Left ventricle myocardium inferior (tissue), 1 donor: ENCODE data around the gene NDOR1. TPM values are rescaled to one million over a fixed set of nuclear protein-coding genes. Genes with fewer than 3 reads are reported as not detected.

Experiments used
- DNase-seq: peaks from one replicate; pipeline ENCODE4 v3.0.0-alpha.2; 2020
- H3K27ac ChIP-seq: fragments of 200-600 bp; replicated peaks from 2 replicates; pipeline ENCODE4 v1.8.0; 2021
- H3K27me3 ChIP-seq: fragments of 200-600 bp; 2 replicates; pipeline ENCODE4 v1.8.0; 2021; ENCODE audit warnings: low read depth
- H3K36me3 ChIP-seq: fragments of 200-600 bp; 2 replicates; pipeline ENCODE4 v1.8.0; 2021
- H3K4me1 ChIP-seq: fragments of 200-600 bp; 2 replicates; pipeline ENCODE4 v1.8.0; 2021
- H3K4me3 ChIP-seq: fragments of 200-600 bp; 2 replicates; pipeline ENCODE4 v1.8.0; 2021; ENCODE audit warnings: mild to moderate bottlenecking, moderate library complexity
- H3K9me3 ChIP-seq: fragments of 200-600 bp; replicated peaks from 2 replicates; pipeline ENCODE4 v1.8.0; 2021
- intact Hi-C: fragments of 100-400 bp; cut with micrococcal nuclease; formaldehyde crosslinking; loops from one replicate; pipeline ENCODE4 v1.11.0; 2022
- total RNA-seq: library from RNA; stranded (reverse); fragmentation: NEBNext Ultra II Directional; extraction: Animal tissue kit (Norgen Biotek cat#: 25700); gene quantifications from one replicate; pipeline ENCODE4 v1.2.1, GENCODE V29; 2021
- TF ChIP-seq, protein P1 (sequence below): fragments of 200-600 bp; IDR thresholded peaks from 2 replicates; pipeline ENCODE4 v1.8.0; 2021; ENCODE audit warnings: antibody characterized with exemption, mild to moderate bottlenecking, borderline replicate concordance
- donor health status: DM: no; HTN: yes; CAD: no; lungs with severe emphysema.

NDOR1 gene
- total RNA-seq, 1 donor from 2014 or later, result 6.5 TPM

DNA sequence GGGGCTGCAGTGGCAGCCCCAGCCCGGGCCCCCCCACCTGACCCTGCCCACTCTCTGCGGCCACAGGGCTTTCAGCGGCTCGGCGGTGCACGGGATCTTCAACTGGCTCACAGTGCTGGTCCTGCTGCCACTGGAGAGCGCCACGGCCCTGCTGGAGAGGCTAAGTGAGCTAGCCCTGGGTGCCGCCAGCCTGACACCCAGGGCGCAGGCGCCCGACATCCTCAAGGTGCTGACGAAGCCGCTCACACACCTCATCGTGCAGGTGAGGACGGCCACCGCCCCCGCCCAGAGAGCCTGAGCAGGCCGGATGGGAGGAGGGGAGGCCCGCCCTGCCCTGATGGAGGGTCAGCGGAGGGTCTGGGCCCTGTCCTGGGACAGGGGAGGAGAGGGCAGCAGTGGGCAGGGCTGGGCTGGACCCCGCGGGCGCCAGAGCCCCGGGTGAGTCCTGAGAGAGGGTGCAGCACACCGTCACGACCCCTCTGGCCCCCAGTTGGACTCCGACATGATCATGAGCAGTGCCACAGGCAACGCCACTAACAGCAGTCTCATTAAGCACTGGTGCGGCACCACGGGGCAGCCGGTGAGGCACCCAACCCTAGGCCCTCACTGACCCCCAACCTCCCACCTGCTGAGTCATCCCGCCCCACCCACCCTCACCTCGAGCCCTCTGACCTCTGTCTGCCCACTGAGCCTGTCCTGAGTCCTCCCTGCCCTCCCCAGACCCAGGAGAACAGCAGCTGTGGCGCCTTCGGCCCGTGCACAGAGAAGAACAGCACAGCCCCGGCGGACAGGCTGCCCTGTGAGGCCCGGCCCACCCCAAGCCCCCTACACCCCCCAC lies 27.9 kb downstream of the NDOR1 start:
- Histone ChIP-seq H3K27me3 (peaks cover 75% of the 10 kb centered on the region), H3K36me3 (no peaks in the 10 kb centered on the region), H3K9me3 (no peaks in the 10 kb centered on the region), H3K4me1 (peaks cover 31% of the 10 kb centered on the region), H3K27ac (no peak overlapping the region), H3K4me3 (no peak overlapping the region)
- no peak for DNase-seq
- TF ChIP-seq, protein P1, sequence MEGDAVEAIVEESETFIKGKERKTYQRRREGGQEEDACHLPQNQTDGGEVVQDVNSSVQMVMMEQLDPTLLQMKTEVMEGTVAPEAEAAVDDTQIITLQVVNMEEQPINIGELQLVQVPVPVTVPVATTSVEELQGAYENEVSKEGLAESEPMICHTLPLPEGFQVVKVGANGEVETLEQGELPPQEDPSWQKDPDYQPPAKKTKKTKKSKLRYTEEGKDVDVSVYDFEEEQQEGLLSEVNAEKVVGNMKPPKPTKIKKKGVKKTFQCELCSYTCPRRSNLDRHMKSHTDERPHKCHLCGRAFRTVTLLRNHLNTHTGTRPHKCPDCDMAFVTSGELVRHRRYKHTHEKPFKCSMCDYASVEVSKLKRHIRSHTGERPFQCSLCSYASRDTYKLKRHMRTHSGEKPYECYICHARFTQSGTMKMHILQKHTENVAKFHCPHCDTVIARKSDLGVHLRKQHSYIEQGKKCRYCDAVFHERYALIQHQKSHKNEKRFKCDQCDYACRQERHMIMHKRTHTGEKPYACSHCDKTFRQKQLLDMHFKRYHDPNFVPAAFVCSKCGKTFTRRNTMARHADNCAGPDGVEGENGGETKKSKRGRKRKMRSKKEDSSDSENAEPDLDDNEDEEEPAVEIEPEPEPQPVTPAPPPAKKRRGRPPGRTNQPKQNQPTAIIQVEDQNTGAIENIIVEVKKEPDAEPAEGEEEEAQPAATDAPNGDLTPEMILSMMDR, result no peak
- intact Hi-C loops, result no loop called here

DNA sequence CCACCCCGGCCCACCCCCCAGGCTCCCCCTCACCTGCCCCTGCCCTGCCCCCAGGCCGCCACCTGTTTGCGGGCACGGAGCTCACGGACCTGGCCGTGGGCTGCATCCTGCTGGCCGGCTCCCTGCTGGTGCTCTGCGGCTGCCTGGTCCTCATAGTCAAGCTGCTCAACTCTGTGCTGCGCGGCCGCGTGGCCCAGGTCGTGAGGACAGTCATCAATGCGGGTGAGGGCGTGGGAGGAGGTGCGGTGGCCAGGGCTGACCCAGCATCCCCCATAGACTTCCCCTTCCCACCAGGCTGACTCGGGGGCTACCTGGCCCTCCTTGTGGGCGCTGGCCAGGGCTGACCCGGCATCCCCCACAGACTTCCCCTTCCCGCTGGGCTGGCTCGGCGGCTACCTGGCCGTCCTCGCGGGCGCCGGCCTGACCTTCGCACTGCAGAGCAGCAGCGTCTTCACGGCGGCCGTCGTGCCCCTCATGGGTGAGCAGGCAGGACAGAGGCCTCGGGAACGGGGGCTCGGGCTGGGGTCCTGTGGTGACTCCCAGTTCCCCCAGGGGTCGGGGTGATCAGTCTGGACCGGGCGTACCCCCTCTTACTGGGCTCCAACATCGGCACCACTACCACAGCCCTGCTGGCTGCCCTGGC lies 28.7 kb downstream of the NDOR1 start:
- Histone ChIP-seq H3K4me1 (peaks cover 39% of the 10 kb centered on the region), H3K27me3 (peaks cover 66% of the 10 kb centered on the region), H3K4me3 (no peak overlapping the region), H3K9me3 (no peaks in the 10 kb centered on the region), H3K27ac (no peak overlapping the region), H3K36me3 (no peaks in the 10 kb centered on the region)
- no peak for DNase-seq
- intact Hi-C loops, result no loop called here
- TF ChIP-seq, protein P1, result no peak

DNA sequence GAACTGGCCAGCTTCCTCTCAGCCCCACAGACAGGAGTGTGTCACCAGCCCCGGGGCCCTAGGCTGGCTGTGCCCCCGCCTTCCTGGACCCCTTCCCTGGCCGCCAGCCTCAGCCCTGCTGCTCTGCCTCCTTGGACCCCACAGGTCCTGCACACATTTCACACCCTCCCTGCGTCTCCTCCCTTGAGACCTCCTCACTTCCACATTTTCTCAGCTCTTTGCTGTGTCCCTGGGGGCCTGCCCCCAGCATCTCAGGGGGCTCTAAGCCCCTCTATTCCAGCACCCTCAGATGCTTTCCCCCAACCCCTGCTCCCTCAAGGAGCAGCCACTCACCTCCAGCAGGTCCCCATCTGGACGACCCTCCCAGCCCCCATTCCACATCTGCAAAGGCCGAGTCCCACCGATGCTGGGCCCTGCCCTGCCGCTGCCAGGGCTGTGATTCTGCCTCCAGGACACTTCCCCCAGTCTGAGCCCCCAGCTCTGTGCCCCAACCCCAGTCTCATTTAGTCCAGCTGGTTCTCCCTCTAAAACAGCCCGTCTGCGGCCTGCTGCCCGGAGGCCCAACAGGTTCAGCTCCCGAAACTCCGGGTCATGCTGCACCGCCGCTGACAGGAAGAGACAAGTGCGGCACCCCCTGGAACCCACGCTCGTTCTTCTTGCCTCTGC lies 29.4 kb downstream of the NDOR1 start:
- H3K27me3 ChIP-seq, result peaks cover 59% of the 10 kb centered on the region
- peaks cover 46% of the 10 kb centered on the region for H3K4me1 ChIP-seq
- intact Hi-C loops, result loop anchor here (5.0 kb wide), 1 partner anchor 118 kb away; no protein-coding TSS in a partner anchor
- H3K4me3 ChIP-seq, result no peak overlapping the region
- H3K27ac ChIP-seq, result no peak overlapping the region
- H3K9me3 ChIP-seq, result no peaks in the 10 kb centered on the region
- no peaks in the 10 kb centered on the region for H3K36me3 ChIP-seq
- DNase-seq, result no peak
- TF ChIP-seq, protein P1, result no peak

DNA sequence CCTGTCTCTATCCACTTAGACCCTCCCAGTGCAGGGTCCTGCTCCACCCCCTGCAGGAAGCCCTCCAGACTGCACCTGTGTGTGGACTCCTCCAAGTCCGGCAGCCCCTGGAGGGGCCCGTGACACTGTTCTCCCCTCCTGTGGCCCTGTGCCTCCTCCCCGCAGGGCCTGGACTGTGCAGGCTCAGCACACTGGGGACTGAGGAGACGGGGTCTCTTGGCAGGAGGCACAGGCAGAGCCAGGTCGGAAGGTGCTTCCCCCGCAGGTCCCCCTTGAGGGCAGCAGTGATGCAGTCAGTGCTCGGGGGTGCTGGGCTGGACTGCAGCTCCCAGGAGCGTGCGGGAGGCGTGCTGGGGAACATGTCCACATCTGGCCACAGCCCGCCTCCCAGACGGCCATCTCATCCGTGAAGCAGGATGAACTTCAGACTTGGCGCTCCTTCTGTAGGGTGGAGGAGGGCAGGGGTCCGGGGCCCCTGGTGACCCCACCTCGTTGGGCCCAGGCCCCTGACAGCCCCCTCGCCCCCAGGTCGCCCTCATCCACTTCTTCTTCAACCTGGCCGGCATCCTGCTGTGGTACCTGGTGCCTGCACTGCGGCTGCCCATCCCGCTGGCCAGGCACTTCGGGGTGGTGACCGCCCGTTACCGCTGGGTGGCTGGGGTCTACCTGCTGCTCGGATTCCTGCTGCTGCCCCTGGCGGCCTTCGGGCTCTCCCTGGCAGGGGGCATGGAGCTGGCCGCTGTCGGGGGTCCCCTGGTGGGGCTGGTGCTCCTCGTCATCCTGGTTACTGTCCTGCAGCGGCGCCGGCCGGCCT lies 30.1 kb downstream of the NDOR1 start:
- H3K27ac ChIP-seq, result no peak overlapping the region
- intact Hi-C loops, result loop anchor here (5.0 kb wide), 1 partner anchor 118 kb away; no protein-coding TSS in a partner anchor
- H3K4me1 ChIP-seq, result peaks cover 53% of the 10 kb centered on the region
- TF ChIP-seq, protein P1, result no peak
- peak overlapping the region; percentile 50 for H3K4me3 ChIP-seq
- H3K36me3 ChIP-seq, result no peaks in the 10 kb centered on the region
- DNase-seq, result no peak
- H3K9me3 ChIP-seq, result no peaks in the 10 kb centered on the region
- peaks cover 52% of the 10 kb centered on the region for H3K27me3 ChIP-seq
